Retinal pigment epithelial cell (primary cell): Measurements from ENCODE around the gene ATP6V1G3.

Experiments
- DNase-seq: peaks from one replicate; pipeline ENCODE4 v3.0.0-alpha.2; 2010; ENCODE audit warnings: low read depth
- H3K4me3 ChIP-seq: 2 replicates; pipeline ENCODE4 v1.5.1; 2011; ENCODE audit warnings: mild to moderate bottlenecking, low read length, control low read depth, moderate library complexity
- CTCF ChIP-seq: conservative IDR thresholded peaks from 2 replicates; pipeline ENCODE4 v1.5.1; 2011; ENCODE audit warnings: low read depth, low read length, control low read depth, inconsistent platforms

The ATP6V1G3 gene

GRCh38 chr1:198520524-198521254 lies 19.8 kb downstream of the ATP6V1G3 start:
- TF ChIP-seq CTCF = no peak
- no peak overlapping the region for H3K4me3 ChIP-seq
- DNase-seq = no peak

- H3K4me3 ChIP-seq = no peak overlapping the region
- DNase-seq = no peak
- TF ChIP-seq CTCF = no peak
Observed at GRCh38 chr1:198519639-198520501, 20.6 kb downstream of the ATP6V1G3 start.

- no peak for TF ChIP-seq CTCF
- no peak for DNase-seq
- no peak overlapping the region for H3K4me3 ChIP-seq
Observed at GRCh38 chr1:198517623-198518199, 22.8 kb downstream of the ATP6V1G3 start.

- H3K4me3 ChIP-seq = no peak overlapping the region
- no peak for TF ChIP-seq CTCF
- DNase-seq = no peak
Observed at GRCh38 chr1:198500096-198500495, 40.4 kb downstream of the ATP6V1G3 start.

GRCh38 chr1:198499588-198499987 lies 40.9 kb downstream of the ATP6V1G3 start:
- no peak for TF ChIP-seq CTCF
- no peak overlapping the region for H3K4me3 ChIP-seq
- DNase-seq = no peak

- DNase-seq = no peak
- H3K4me3 ChIP-seq = no peak overlapping the region
- TF ChIP-seq CTCF = no peak
Observed at GRCh38 chr1:198498881-198499280, 41.6 kb downstream of the ATP6V1G3 start.
